HCEC 1CT (cell line): ENCODE measurements around the gene STARD8.
"Not testable (repeated sequence)": the region's sequence is repeated elsewhere in the genome, so short reads cannot be mapped to it uniquely, and the experiment has no call there.

Experiments
- DNase-seq: peaks from one replicate; pipeline ENCODE4 v3.0.0-alpha.2; 2017

Gene STARD8

DNA sequence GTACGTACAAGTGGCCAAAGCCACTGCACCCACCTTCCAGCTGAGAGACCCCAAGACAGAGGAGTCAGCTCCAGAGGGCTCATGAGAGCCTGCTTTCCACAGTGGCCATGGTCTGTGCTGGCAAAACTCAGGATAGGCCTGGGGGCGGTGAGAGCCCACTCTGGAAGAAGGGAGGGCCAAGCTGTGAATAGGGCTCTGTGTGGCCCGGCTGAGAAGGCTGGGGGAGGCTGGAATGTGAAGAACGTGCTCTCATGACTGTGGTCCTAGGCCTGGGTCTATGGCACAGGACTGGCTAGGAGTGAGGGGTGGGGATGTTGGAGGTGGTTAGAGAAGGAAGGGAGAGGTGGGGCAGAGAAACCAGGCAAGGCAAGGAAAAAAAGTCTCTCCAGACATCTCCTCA lies 13.3 kb downstream of the STARD8 start:
- DNase-seq = no peak

DNA sequence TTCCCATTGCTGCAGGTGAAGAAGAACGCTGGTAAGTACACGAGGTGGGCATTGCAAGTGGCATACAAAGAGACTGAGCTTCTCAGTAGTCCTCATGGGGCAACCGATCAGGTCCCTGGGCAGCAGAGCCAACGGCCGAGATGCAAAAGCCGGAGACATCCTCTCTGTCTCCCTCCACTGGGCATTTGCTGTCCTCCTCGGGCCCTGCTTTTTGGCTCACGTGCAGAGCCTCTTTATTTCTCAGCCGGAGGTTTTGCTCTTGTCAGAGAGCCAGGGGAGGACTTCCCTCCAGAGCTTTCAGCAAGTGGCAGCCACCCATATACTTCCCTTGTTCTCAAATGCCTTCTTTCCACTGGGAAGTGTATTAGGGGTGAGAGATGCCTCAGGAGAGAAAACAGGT lies 18.0 kb downstream of the STARD8 start:
- no peak for DNase-seq

DNA sequence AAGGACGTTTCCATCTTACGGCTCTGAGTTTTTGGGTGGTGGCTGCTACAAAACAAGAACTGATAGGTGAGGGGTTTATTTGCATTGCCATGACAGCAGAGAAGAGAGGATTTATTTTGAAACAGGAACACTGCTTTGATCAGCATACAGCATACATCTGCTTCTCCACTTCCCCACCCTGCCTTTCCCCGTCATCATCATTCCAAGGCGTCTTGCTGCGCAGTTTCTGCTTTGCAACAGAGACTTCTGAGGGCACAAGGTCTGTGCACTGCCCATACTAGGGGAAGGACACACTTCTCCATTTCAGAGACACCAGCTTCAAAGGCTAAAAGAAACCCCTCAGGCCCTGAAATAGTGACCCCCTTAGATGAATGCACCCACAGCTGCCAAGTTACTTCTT lies 19.1 kb downstream of the STARD8 start:
- DNase-seq = no peak

DNA sequence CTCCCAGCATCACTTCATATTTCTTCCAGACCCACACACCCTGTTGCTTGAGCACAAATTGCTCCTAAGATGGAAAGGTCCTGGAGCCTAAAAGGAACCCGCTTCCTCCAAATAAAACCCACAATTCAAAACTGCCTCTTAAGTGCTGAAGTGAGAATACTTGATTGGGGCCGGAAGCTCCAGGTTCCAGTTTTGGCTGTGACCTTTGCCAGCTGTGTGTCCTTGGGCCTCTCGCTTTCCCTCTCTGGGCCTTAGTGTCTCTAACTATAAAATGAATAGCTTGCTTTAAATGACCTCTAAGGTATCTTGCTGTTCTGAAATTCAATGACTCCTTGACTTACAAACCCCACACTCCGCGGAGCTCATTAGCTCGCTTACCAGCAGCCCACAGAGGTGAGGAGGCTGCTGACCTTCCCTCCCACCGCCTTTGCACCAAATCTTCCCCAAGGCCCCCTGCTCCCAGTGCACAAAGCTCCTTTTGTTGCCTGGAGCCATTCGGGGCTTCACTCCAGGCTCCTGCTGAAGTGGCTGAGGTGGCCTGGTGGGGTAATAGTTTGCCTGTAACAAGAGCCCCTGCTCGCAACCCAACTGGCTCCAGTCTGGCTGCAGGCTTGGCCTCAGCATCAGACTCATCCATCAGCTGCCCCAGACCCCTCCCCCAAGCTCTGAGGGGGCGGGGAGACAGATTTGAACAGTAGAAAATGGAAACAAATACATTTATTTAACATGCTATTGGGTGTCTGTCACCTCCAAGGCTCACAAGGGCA lies 21.8 kb downstream of the STARD8 start:
- DNase-seq = no peak

DNA sequence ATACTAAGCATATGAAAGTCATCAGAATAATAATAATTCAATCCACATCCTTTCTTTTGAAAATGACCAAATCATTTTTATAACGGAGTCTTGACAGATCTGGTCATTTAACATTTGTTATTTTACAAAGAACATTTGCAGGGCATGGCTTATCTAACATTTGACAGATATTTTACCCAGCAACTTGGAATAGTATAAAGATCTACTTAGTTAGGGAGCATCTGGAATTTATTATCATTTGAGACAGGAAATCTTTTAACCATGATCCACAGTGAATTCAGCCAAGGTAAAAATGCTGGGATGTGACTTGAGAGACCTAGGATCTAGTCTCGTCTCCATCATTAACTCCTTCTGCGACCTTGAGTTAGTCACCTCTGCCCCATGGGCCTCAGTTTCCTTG lies 22.4 kb downstream of the STARD8 start:
- DNase-seq = no peak

DNA sequence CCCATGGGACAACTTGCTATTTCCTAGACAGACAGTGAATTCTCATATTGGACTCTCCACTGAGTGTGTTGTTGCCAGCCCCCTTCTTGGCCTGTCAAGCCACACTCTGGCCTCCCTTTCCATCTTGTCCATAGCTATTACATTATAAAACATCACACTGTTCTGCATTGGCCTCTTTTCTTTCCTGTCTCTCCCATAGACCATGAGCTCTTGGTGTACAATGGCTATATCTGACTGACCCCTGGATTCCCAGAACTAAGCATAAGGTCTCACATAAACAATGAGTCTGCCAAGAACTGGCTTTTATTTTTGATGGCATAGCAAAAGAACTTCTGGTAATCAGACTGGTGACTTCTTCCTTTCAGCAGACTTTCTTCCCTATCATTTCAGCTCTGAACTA lies 23.8 kb downstream of the STARD8 start:
- DNase-seq = no peak

DNA sequence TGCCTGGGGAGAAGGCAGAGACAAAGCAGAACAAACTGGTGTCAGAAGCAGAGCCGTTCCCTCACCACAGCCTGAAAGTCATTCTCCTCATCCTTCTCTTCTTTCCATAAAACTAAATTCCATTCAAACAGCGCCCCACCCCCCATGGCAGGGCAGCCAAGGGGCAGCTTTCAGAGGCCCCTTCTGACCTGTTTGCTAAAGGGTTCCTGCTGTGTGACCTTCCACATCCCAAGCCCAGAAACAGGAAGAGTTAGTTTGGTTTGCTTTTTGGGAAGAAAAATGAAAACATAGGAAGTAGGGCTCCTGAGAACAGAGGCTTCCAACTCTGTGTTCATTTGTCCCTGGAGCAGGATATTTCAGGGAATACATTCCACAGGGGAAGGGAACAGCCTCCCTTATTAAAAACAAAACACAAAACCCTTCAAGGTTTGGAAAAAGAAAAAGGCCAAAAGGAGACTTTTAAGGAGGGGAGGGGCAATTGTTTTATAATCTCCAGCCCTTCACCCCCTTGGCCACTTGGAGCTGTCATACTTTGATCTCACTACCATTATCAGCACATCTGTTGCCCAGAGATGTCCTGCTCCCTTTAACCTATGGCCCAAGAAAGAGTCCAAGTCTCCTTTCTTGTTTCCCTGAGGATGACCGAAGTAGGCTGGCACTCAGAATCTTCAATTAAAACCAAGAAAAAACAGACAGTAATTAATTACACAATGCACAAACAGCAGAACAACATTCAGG lies 25.3 kb downstream of the STARD8 start:
- no peak for DNase-seq

DNA sequence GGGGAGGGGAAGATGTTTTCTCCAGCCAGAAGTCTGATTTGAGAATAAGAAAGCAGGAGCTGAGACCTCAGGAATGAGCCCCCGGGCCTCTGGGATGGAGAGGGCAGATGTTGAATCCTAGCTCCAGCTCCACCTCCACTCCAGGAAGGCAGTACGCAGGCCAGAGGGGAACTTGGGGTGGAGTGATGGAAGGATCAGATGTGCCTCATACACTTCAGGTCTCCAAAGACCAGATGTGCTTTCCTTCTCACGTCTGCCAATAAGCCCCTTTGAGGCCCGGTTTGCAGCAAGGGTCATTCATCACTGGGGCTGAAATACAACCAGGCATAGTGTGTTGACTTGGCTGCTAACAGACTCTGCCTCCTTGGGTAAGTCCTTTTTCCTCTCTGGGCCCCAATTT lies 28.1 kb downstream of the STARD8 start:
- DNase-seq = no peak

DNA sequence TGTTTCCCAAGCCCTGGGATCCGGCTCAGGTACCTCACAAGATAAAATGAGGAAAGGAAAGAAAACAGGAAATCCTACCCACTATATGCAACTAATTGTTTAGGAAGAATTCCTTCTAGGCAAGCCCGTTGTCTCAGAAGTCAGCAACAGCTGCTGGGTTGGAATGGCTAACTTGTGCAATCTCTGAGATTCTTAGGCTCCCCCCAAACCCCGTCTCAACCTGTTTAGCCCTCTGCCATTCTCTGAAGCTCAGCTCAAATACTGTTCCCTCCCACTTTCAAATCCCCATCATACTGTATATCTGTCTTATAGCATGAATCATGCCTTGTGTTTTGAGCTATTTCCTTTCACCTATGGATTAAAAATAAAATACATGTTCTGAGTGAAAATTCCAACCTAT lies 28.9 kb downstream of the STARD8 start:
- DNase-seq = no peak

DNA sequence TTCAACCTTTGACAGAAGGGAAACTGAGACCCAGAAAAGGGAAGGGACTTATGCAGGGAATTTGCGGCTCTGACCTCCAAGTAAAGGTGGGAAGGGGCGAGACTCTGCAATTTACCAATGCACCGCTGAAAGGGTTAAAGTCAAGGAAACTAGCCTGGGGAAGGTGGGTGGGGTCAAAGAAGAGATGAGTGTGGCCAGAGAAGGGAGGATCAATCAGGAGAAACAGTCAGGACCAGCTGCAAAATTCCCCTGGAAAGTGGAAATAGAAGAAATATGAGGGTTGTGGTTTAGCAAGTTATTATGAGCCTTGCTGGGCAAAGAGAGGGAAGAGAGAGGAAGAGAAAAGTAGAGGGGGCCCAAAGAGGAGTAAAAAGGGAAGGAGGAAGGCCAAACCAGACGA lies 30.5 kb downstream of the STARD8 start:
- DNase-seq = no peak

DNA sequence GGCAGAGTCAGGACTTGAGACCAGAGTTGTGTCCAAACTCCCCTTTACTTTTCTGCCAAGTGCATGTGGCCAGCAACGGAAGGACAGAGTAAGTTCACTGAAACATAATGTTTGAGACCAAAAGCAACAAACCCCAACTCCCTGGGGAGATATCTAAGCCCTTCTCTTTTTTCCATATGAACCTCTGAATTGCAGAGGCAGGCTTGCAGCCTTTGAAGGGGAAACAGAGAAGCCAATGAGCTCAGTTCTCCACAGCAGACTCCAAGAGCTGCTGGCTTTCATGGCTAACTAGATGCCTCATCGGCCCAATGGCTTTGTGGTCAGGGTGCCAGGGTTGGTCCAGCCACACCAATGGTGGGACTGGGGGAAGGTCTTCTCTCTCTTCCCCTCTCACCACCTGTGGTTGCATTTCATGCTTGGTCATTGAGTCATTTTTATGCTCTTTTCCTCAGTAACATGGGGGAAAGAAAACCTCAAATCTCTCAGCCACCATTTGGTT lies 34.0 kb downstream of the STARD8 start:
- DNase-seq = no peak

DNA sequence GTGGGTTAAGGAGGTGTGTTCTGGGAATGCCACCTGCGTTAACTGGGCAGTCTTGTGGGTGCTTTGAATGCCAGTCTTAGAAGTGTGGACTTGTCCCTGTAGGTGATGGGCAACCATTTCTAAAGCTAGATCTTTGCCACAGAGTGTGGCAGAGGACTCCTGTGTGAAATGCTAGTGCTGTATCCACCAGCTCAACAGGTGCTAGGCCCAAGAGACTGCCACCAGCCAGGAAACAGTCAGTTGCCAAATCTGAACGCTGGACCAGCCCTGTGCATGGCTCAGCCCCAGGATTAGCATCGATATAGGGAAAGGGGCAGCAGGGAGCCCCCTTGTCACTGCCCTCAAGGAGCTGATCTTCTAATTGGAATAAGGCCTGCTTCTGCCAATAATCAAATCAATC lies 35.3 kb downstream of the STARD8 start:
- no peak for DNase-seq

DNA sequence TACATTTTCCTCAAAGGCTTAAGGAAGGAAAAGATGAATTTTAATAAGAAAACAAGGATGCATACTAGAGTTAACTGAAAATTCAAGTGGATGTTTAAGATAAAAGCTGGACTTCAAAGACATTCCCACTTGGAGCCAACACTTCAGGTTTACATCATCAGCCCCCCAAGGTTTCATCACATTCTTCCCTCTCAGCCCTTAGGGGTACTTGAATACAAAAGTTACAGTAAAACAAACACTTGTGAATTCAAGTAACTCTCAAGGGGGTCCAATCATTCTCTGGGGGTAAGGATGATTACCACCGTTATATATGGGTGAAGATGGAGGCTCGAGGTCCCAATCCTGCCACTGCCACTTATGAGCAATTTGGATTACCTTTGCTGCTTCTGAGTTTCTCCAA lies 36.1 kb downstream of the STARD8 start:
- DNase-seq = no peak

DNA sequence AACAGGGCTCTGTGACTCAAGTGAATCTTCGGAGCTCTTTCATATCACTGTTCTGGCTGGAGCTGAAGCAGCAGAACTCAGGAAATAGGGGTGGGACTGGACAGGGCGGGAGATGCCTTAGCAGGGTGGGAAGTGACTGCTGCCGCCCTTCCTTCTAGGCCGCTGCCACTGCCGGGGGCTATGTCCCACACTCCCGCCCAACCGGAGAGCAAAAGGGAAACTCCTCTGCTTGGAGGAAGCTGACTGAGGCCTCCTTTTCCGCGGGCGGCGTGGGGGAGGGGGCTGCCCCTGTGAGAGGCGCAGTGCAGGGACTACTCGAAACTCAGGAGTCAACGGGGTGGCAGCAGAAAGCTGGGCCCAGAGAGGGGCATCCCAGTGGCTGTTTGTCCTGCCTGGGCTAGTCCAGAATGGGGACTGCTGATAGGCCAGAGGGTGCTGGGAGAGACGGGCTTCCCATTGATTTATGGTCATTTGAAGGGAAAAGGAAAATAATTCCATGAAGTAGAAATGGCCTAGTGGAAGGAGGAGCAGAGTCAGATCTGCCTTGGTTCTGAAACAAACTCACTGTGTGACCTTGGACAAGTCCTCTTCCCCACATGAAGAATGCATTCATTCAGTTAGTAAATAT lies 36.9 kb downstream of the STARD8 start:
- DNase-seq = no peak

DNA sequence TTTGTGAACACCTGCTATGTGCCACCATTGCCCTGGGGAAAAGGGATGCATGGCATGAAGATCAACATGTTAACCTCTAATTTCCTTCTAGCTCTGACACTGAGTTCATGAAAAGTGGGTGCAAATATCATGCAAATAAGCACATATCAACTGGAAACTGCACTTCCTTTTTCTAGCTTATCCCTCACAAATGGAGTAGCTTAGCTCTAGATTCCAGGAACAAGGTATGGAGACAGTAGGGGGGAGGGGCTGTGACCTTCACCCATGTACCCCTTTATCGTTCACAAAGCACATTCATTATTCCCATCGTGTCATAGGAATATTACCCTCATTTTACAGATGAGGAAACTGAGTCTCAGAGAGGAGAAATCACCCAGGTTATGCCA lies 37.4 kb downstream of the STARD8 start:
- no peak for DNase-seq

DNA sequence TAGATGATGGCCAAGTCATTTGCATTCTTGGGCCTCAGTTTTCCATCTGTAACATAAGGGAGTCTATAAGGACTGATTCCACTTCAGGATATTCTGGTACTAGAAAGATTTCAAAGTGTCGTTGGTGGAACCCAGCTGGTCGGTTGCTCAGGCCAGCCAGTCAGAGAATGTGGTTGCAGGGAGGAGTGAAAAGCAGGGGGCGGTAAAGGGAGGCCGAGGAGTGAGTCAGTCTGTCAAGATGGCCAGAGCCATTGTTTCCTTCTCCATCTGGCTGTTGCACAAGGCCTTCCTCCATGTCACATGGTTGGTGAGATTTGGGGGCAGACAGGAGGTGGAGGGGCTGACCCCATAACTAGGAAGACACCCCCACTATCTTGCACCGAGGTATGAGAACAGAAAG lies 38.2 kb downstream of the STARD8 start:
- DNase-seq = peak; percentile 61

DNA sequence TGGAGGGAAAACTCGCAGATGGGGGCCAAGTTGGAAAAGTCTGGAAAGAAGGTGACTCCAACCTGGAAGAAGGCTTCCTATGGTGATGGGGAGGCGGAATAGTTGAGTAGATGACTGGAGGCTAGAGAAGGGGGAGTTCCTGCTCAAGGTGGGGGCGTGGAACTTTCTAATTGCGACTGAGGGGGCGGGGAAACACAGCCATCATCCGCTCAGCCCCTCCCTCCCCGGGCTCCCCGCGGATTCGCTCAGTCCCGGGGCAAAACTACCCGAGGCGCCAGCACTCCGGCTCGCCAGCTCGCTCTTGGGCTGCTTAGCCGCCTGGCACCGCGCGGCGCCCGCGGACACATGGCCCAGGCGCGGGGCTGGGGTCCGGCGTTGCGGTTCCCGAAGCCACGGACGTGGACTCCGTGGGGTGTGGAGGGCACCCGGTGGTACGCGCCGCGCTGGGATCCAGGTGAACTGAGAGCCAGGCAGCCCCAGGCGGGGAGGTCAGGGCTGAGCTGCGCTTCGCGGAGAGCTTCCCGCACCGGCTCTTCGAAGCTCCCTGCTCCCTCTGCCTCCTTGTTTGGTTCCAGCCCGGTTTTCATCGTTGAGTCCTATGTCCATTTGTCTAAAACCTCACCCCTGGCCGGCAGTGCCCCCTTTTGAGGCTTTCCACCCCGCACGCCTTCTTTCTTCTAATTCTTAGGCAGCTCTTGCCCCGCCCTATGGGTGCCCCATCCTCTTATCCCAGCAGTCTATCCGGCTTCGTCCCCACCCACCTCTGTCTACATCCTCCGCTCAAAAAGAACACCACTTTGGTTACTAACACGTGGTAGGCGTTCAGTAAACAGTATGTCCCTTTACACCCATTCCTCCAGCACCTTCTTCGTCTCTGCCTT lies 38.9 kb downstream of the STARD8 start:
- no peak for DNase-seq

DNA sequence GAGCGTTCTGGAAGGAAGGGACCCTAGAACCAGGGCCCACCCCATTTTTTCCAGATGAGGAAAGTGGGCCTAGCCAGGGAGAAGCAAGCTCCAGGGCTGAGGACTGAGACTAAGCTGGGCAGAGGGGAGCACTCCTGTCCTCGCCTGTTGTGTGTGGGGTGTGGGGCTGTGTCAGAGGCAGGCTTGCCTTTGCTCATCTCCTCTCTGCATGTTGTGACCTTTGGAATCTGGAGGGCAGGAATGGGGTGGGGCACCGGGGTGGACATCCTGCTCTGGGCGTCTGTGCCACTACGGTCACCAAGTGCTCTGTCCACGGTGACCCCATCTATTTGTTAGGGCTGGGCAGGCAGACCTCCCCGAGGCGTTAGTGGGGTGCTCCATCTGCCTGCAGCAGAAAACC lies 41.5 kb downstream of the STARD8 start:
- not testable (repeated sequence) for DNase-seq

DNA sequence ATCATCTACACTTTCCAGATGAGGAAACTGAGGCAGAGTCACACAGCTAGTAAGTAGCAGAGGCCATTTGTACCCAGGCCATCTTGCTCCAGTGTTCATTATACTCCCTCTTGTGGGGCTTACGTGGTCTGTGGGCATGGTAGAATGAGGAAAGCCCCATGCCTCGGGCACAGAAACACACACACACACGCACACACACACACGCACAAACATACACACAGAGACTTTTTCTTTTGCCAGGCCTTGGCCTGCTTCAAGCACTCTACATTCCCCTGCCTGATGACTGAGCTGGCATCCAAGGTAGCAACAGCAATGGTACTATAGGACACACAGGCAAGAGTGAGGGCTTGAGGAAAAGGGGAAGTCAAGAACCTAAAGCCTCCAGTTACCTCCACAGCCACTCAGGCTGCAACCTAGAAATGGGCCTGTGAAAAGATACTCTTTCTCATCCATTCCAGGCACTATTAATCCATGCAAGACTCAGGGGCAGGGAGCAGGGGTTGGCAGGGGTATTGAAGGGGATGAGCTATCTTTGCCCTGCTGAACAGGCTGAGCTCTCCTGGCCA lies 43.6 kb downstream of the STARD8 start:
- no peak for DNase-seq

DNA sequence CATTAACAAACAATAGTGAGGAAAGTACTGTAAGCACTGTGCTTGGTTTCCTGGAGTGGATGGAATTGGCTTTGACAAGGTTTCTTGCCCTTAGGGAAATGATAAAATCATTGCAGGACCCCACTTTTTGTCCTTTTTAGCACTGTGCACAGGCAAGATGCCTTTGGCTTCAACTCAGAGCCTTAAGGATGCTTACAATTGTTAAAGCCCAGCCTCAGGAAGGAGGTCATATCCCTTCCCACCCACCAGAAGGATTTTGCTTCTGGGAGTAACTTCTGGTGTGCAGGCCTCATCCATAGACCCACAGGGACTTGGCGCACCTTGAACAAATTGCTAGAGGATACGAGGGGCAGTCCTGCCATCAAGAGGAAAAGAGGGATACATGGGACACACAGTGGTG lies 44.5 kb downstream of the STARD8 start:
- DNase-seq = no peak

DNA sequence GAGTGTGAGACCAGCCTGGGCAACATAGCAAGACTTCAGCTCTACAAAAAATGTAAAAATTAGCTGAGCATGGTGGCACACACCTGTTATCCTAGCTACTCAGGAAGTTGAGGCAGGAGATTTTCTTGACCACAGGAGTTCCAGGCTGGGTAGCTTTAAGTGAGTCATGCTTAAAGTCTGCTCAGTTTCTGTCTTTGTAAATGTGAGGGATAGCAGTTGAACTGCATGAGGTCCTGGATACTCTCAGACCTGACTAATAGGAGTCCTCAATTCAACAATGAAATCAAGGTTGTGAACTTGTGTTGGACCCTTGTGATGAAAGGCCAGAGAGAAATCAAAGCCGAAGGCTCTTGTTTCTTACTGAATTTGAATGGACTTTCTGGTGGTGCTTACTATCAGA lies 45.2 kb downstream of the STARD8 start:
- peak; percentile 34 for DNase-seq
